GM04503 (cell line): ENCODE measurements around the gene TCFL5.

Experiments
- DNase-seq: peaks from one replicate; pipeline ENCODE4 v3.0.0-alpha.2; 2012; ENCODE audit warnings: low read depth

TCFL5 gene

DNA sequence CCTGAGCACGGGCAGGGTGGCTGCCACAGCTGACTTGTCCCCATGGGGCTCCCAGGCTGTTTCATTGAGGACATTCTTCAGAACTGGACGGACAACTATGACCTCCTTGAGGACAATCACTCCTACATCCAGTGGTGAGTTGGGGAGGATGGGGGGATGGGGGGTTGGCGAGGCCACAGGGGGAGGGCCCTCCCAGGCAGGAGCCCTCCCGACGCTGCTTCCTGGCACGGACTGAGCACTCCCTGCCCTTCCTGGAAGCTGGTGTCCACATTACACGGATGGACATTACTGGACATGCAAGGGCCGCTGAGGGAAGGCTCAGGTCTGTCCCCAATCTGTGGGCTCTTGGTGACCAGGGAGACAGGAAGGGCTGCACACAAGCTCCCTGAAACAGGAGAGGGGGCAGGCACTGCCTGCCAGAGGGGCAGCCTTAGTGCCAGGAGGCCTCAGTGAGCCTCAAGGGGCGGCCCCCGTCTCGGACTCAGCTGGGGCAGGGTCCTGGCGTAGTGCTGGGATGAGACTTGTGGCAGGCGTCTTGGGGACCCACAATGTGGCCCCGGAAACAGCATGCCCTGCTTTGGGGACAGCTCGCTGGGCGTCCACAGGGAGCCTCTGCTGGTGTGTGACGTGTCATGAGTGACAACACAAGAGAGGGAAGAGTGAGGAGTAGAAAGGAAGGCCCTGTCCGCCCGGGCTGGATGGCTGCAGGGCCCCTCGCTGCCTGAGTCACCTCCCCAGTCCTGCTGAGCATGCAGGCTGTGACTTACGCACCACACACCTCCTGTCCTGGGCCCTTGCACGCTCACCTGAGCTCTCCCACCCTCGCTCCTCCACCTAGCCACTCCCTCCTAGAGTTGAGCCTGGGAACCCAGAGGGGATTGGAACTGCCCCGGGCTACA is 51.8 kb downstream of the TCFL5 start:
- no peak for DNase-seq

DNA sequence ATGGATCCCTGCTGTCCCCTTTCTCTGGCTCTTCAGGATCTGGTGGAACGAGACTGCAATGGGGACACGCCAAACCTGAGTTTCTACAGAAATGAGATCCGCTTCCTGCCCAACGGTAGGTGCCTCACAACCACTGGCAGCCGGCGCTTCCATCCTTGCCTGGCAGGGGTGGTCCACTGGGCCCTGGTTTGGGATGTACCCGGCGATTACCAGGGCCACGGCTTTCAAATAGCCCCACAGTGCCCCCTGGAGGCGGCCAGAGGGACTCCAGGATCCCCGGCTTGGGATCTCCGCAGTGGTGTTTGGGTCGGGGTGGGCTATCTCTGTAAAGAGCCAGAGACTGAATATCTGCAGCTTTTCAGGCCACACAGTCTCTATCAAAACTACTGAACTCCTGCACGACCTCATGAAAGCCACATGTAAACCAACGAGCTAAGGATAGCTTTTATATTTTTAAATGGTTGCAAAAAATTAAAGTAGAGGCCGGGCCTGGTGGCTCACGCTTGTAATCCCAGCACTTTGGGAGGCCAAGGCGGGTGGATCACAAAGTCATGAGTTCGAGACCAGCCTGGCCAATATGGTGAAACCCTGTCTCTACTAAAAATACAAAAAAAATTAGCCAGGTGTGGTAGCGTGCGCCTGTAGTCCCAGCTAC is 53.3 kb downstream of the TCFL5 start:
- no peak for DNase-seq

DNA sequence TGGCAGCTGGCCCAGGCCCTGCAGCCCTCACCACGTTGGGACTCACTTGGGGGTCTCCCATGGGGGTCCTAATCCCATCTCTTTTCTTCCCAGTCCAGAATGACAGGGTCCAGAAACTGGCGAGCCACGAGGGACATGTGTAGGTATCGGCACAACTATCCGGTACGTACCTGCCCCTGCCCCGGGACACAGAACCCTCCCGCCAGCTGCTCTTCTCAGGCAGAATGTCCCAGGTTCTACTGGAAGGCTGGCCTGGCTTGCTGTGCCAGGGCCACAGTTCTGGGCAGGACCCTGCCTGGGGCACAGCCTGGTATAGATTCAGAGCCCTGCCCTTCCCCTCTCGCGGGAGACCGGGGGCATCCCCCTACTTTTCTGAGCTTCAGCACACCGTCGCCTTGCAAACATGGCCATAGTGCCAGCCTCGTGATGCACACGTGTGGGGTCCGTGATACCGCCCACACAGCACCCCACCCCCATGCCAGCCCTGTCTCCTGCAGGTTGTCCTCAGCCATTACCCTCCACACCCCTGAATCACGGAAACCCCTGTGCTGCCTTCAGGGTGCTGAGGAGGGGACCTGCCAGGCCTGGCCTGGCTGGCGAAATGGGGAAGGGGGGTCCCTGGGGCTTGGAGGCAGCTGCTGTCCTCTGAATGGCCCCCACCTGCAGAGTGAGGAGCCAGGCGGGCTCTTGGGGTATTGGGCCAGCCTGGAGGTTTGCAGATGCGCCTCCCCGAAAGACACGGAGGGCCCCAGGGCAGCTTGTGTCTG is 54.0 kb downstream of the TCFL5 start:
- no peak for DNase-seq

DNA sequence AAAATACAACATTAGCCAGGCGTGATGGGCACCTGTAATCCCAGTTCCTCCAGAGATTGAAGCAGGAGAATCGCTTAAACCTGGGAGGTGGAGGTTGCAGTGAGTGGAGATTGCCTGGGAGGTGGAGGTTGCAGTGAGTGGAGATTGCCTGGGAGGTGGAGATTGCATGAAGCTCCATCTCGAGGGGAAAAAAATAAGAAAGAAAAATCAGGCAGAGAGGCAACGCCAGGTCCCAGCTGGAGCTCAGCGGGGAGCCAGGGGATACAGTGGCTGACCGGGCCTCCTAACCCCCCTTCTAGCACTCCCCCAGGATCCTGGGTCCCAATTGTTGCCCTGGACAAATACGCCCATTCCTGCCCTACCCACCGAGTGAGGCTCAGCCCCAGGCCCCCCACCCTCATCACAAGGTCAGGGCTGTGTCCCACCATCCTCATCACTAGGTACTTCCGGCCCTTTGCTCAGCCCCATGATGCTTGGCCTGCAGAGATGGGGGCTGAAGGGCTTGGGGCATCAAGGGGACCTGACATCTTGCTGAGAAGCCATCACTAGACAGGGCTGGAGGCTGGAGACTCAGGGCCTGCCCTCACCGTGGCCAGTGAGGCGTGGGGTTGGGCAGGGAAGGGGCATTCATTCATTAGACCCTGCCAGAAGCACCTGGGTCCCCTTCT is 55.1 kb downstream of the TCFL5 start:
- no peak for DNase-seq

GRCh38 chr20:62805711-62806382 is 55.8 kb downstream of the TCFL5 start:
- DNase-seq, result no peak

DNA sequence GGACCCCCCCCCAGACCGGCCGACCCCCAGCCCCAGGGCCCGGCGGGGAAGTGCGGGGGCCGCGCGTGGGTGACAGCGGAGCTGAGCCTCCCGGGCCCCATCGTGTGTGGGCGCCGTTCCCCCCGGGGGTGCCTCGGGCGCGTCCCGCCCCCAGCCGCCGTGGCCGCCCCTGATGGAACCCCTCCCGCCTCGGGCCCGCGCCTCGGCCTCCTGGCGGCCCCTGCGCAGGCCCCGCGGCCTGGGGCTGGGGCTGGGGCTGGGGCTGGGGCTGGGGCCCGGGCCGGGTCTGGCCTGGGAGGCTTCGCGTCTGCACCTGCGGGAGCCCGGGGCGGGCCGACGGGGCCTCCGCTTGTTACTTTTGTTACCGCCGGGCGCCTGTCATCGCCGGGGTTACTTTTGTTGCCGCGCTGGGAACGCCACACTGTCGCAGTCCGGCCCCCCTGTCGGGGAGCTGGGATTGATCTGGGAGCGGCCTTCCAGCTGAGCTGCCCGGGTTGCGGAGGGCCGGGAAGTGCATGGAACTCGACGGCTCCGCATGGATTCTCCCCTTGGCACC is 56.4 kb downstream of the TCFL5 start:
- DNase-seq, result no peak

DNA sequence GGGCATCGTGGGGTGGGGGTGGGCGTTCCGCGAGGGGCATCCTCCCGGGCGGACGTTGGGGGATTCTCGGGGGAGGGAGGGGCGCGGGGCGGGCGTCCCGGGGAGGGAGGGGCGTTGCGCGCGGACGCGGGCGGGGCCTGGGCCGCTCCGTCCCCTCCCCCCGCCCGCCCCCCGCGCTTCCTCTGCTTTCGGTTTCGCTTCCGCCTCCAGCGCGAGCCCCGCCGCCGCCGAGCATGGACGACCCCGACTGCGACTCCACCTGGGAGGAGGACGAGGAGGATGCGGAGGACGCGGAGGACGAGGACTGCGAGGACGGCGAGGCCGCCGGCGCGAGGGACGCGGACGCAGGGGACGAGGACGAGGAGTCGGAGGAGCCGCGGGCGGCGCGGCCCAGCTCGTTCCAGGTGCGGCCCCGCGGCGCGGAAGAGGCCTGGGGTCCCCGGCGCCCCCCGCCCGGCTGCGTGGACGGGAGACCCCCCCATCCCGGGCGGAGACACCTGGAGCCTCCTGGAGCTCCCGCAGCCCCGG is 56.9 kb downstream of the TCFL5 start, which contains the start of gene OGFR:
TSS of gene OGFR (plus strand) at position 209 of the 528 bp plus-strand sequence. CDS start at position 234, 25 bp downstream.
- no peak for DNase-seq

- DNase-seq, result no peak
Observed at GRCh38 chr20:62804021-62804626, 57.5 kb downstream of the TCFL5 start.

DNA sequence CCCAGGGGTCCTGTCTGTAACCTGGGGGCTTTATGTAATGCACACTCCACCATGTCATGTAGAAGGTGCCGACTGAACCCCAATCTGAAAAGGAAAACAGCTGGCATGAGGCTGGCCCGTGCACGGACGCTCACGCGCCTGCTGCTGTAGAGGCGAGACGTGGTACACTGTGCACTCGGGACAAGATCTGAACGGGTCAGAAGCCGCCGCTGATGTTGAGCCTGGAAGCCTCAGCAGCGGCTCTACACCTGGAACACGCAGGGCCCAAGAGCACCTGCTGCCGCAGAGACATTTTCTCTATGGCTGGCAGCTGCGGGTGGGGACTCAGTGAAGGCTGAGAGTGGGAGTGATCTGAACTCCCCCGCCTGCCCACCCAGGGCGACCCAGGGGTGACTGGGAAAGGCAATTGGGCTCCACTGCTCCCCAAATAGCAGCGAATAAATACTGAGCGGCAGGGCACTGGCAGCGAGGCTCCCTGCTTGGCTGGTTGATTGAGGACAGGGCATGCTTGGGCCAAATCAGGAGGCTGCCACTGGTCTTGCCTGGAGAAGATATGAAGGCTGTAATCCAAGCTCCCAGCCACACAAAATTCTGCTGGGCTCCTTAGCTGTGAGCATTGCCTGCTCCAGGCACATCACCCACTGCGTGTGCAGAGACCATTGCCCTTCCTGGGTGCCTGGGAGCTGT is 59.5 kb downstream of the TCFL5 start:
- no peak for DNase-seq

DNA sequence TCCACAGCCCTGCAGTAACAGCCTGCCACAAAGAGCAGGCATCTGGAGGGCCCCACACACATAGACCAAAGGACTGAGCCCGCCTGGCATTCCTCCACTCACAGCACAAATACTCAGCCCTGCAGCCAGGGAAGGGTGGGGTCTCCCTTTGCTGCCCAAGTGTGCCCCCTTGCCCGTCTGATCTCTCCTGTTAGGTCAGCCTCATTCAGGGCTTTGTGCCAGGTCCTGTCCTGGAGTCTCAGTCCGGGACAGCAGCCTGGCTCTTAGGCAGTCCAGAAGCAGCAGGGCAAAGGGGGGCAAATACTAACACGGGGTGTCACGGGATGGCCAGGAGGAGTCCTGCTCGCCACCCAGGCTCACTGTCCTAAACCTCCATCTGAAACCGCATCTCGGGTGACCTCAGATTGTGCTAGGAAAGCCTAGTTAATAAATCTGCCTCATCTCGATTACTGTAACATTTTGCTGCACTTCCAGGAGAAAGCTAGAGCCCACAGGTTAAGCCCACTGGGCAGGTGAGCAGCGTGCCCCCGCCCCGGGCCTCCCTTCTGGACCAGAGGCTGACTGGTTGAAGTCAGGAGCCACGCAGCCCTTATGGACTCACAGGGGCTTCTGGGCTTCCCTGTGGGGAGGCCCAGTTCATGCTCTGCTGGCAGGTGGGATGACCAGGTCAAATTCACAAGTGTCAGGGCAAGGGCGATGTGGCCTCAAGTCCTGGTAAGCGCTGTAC is 60.2 kb downstream of the TCFL5 start:
- DNase-seq, result no peak

GRCh38 chr20:62800314-62801259 is 61.0 kb downstream of the TCFL5 start:
- no peak for DNase-seq

GRCh38 chr20:62799873-62800272 is 61.7 kb downstream of the TCFL5 start:
- no peak for DNase-seq

GRCh38 chr20:62799459-62799858 is 62.2 kb downstream of the TCFL5 start:
- no peak for DNase-seq

DNA sequence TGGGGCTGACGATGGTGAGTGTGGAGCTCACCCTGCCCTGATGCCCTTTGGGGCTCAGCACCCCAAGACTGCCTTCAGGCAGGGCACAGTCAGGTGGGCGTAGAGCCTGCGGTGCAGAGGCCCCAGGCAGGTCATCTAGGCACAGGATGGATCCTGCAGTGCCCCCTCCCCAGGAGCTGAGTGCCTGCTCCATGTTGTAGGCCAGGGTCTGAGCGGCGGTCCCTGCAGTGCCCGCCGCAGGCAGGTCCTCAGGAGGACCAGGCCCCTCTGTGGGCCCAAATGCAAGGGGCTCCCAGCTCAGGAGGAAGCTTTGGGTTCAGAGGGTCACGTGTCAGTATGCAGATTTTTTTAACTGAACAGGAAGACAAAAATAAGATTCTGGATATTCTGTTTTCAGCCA is 62.6 kb downstream of the TCFL5 start:
- no peak for DNase-seq

GRCh38 chr20:62797671-62798532 is 63.7 kb downstream of the TCFL5 start:
- no peak for DNase-seq

GRCh38 chr20:62796699-62797491 is 64.7 kb downstream of the TCFL5 start:
- DNase-seq, result no peak
